NCI-H526 (cell line): ENCODE results near the gene DNASE1L2.

Source experiments
- DNase-seq, 2 experiments: peaks; one replicate each; lab custom pipeline; 2025; lab: John Stamatoyannopoulos, UW

The DNASE1L2 gene

DNA sequence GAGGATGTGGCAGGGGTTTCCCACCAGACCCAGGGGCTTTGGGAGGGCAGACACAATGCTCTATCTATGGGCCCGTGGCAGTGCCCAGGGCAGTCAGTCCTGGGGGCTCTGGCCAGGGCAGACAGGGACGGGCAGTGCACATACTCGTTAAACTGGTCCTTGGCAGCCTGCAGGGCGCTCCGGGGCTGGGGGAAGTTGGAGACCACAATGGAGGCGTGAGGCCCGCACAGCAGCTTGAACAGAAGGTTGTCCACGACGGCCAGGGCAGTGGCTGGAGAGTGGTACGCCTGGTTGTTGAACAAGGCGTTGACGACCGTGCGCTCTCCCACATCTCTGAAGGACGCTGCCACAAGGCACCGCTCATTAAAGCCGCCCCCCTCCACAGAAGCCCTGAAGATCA, 50.3 kb downstream of the DNASE1L2 start:
- DNase-seq: no peak

DNA sequence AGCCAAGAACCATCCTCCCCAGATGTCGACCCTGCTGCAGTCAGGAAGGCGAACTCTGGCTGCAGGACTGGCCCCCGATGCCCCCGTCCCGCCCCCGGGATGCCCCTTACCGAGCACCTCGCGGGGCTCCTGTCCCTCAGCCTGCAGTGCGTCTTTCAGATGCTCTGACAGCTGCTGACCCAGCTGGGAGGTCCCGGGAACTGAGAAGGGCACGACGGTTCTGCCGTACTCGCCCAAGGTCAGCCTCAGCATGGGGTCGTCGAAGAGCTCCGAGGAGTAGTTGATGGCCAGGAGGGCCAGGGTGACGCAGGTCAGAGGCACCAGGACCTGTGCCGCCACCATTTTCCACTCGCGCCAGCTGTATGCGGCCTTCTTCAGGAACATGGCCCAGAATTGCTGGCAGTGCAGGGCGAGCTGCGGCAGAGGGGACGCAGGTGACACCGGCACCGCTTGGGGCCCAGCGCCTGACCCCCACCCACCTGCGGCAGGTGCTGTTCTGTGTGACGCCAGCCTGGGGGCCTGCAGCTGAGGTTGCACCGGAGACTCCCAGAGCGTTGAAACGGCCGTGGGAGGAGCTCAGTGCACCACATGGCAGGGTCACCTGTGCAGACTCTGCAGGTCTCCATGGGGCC, 51.8 kb downstream of the DNASE1L2 start:
- no peak for DNase-seq
